HFFc6 (cell line): ENCODE results near the gene CDC42SE1. TPM values are rescaled to one million over a fixed set of nuclear protein-coding genes. Genes with fewer than 3 reads are reported as not detected.
A peak's percentile ranks its signal among the peaks of the same experiment; 100 is the strongest.

ENCODE experiments used
- DNase-seq: peaks from one replicate; pipeline ENCODE4 v3.0.0-alpha.2; 2018
- H3K27ac Mint-ChIP-seq: 2 replicates; pipeline ENCODE4 v1.8.0; 2020; ENCODE audit warnings: mild to moderate bottlenecking, mixed read lengths
- H3K27me3 Mint-ChIP-seq: 2 replicates; pipeline ENCODE4 v1.8.0; 2021; ENCODE audit warnings: mild to moderate bottlenecking, moderate library complexity, mixed read lengths; ENCODE audit not compliant: insufficient read depth
- H3K36me3 Mint-ChIP-seq: 2 replicates; pipeline ENCODE4 v1.8.0; 2021; ENCODE audit warnings: low read depth, mixed read lengths
- H3K4me1 Mint-ChIP-seq: 2 replicates; pipeline ENCODE4 v1.8.0; 2020; ENCODE audit warnings: low read depth, mixed read lengths
- H3K4me3 Mint-ChIP-seq: 2 replicates; pipeline ENCODE4 v1.8.0; 2020; ENCODE audit warnings: mild to moderate bottlenecking, moderate library complexity, mixed read lengths
- H3K9me3 Mint-ChIP-seq: 2 replicates; pipeline ENCODE4 v1.8.0; 2020; ENCODE audit warnings: mild to moderate bottlenecking, mixed read lengths
- total RNA-seq, 6 experiments: library from RNA; stranded (reverse); fragmentation: NEBNext Ultra II Directional; extraction: Animal tissue kit (Norgen Biotek cat#: 25700); gene quantifications; 2 replicates in 1 of 6; 3 replicates in 5 of 6; pipeline ENCODE4 v1.2.3, GENCODE V29; 2021
- TF ChIP-seq, protein P1 (sequence below): fragments of 200-600 bp; sonication (generic); IDR thresholded peaks from 2 replicates; pipeline ENCODE4 v1.5.0; 2021; ENCODE audit warnings: antibody characterized with exemption, mild to moderate bottlenecking

The CDC42SE1 gene
- total RNA-seq, 6 experiments from 2014 or later: 63.2 to 75.1 (median 68.3) TPM

- peaks cover 2% of the 10 kb centered on the region; the same call in 1 of the 2 replicates for H3K27me3 Mint-ChIP-seq
- no peaks in the 10 kb centered on the region for H3K9me3 Mint-ChIP-seq
- H3K4me1 Mint-ChIP-seq: no peaks in the 10 kb centered on the region
- no peak overlapping the region for H3K4me3 Mint-ChIP-seq
- H3K36me3 Mint-ChIP-seq: no peaks in the 10 kb centered on the region; the same call in 1 of the 2 replicates
- DNase-seq: no peak
- TF ChIP-seq, protein P1, sequence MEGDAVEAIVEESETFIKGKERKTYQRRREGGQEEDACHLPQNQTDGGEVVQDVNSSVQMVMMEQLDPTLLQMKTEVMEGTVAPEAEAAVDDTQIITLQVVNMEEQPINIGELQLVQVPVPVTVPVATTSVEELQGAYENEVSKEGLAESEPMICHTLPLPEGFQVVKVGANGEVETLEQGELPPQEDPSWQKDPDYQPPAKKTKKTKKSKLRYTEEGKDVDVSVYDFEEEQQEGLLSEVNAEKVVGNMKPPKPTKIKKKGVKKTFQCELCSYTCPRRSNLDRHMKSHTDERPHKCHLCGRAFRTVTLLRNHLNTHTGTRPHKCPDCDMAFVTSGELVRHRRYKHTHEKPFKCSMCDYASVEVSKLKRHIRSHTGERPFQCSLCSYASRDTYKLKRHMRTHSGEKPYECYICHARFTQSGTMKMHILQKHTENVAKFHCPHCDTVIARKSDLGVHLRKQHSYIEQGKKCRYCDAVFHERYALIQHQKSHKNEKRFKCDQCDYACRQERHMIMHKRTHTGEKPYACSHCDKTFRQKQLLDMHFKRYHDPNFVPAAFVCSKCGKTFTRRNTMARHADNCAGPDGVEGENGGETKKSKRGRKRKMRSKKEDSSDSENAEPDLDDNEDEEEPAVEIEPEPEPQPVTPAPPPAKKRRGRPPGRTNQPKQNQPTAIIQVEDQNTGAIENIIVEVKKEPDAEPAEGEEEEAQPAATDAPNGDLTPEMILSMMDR: no peak
- no peak overlapping the region for H3K27ac Mint-ChIP-seq
These were observed 26.6 kb upstream of the CDC42SE1 start for GRCh38 chr1:151085953-151086559.

DNA sequence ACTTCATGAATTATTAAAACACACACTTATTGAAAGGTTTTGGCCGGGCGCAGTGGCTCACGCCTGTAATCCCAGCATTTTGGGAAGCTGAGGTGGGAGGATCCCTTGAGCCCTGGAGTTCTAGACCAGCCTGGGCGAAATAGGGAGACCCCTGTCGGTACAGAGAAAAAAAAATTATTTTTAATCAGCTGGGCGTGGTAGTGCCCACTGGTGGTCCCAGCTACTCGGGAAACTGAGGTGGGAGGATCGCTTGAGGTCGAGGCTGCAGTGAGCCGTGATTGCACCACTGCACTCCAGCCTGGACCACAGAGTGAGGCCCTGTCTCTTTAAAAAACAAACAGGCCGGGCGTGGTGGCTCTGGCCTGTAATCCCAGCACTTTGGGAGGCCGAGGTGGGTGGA, 12.8 kb upstream of the CDC42SE1 start:
- Mint-ChIP-seq H3K4me1 (peaks cover 12% of the 10 kb centered on the region), H3K4me3 (peak overlapping the region; percentile 97), H3K9me3 (no peaks in the 10 kb centered on the region), H3K27me3 (peaks cover 3% of the 10 kb centered on the region), H3K36me3 (peaks cover 4% of the 10 kb centered on the region), H3K27ac (peak overlapping the region; percentile 100)
- DNase-seq: no peak
- TF ChIP-seq, protein P1: peak; percentile 46; the same call in 1 of the 2 replicates

- H3K4me3 Mint-ChIP-seq: peak within 1 kb of the TSS; percentile 97
- TF ChIP-seq, protein P1: peak; percentile 94
- H3K4me1 Mint-ChIP-seq: peaks cover 12% of the 10 kb centered on the region
- H3K27me3 Mint-ChIP-seq: peaks cover 3% of the 10 kb centered on the region
- peak within 1 kb of the TSS; percentile 100 for H3K27ac Mint-ChIP-seq
- H3K9me3 Mint-ChIP-seq: no peaks in the 10 kb centered on the region
- H3K36me3 Mint-ChIP-seq: peaks cover 11% of the 10 kb centered on the region
- DNase-seq: peak; percentile 95
These were observed 11.3 kb upstream of the CDC42SE1 start, which contains the start of gene GABPB2 for GRCh38 chr1:151070474-151071276. Gene GABPB2, plus strand, starts transcription at chr1:151070761. Its CDS starts 17,429 bp downstream, at chr1:151088190.

GRCh38 chr1:151069103-151069486, 9.7 kb upstream of the CDC42SE1 start:
- peak overlapping the region; percentile 49; the same call in 1 of the 2 replicates for H3K4me3 Mint-ChIP-seq
- TF ChIP-seq, protein P1: no peak
- no peak for DNase-seq
- peaks cover 3% of the 10 kb centered on the region for H3K27me3 Mint-ChIP-seq
- H3K27ac Mint-ChIP-seq: peak overlapping the region; percentile 45
- H3K36me3 Mint-ChIP-seq: peaks cover 15% of the 10 kb centered on the region
- H3K9me3 Mint-ChIP-seq: no peaks in the 10 kb centered on the region
- H3K4me1 Mint-ChIP-seq: peaks cover 12% of the 10 kb centered on the region

DNA sequence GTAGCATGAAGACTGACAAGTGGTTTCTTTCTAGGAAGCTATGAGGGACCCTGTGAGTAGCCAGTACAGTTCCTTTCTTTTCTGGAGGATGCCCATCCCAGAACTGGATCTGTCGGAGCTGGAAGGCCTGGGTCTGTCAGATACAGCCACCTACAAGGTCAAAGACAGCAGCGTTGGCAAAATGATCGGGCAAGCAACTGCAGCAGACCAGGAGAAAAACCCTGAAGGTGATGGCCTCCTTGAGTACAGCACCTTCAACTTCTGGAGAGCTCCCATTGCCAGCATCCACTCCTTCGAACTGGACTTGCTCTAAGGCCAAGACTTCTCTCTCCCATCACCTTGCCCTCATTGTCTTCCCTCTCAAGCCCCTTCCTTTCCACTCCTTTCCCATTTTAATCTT, 7.8 kb upstream of the CDC42SE1 start:
- H3K27ac Mint-ChIP-seq: peak overlapping the region; percentile 40
- peaks cover 15% of the 10 kb centered on the region for H3K36me3 Mint-ChIP-seq
- peaks cover 23% of the 10 kb centered on the region for H3K4me1 Mint-ChIP-seq

More for the DNA sequence above, 7.8 kb upstream of the CDC42SE1 start:
- TF ChIP-seq, protein P1: no peak
- no peak for DNase-seq
- Mint-ChIP-seq H3K4me3 (no peak overlapping the region), H3K9me3 (no peaks in the 10 kb centered on the region), H3K27me3 (peaks cover 3% of the 10 kb centered on the region)
